22Rv1 (cell line): ENCODE measurements around the gene BEST2.

ENCODE experiments used
- CTCF ChIP-seq: fragments of 450-650 bp; IDR thresholded peaks from 2 replicates; pipeline ENCODE4 v1.5.1; 2017; ENCODE audit warnings: mild to moderate bottlenecking
- ZFX ChIP-seq: fragments of 450-650 bp; IDR thresholded peaks from 2 replicates; pipeline ENCODE4 v1.6.1; 2017; ENCODE audit warnings: antibody characterized with exemption, borderline replicate concordance

GRCh38 chr19:12727745-12728433 is 23.7 kb upstream of the BEST2 start:
- TF ChIP-seq CTCF (no peak), ZFX (no peak)
